Activated CD4-positive, alpha-beta T cell treated with anti-CD3 and anti-CD28 coated beads, Interleukin-2, amount 10 ng/mL, durations not matched to agents 7 days and 5 days (primary cell): ENCODE data around the gene EIF1. TPM values are rescaled to one million over a fixed set of nuclear protein-coding genes. Genes with fewer than 3 reads are reported as not detected.
"Not testable (repeated sequence)": the region's sequence is repeated elsewhere in the genome, so short reads cannot be mapped to it uniquely, and the experiment has no call there.

ENCODE experiments used
- CTCF ChIA-PET: fragments of 350-600 bp; sonication (Branson Sonifier 250); formaldehyde crosslinking; loops from one replicate; lab custom pipeline; 2021; ENCODE audit warnings: antibody characterized with exemption; lab: Charles Lee
- POLR2A ChIA-PET: fragments of 350-600 bp; sonication (Branson Sonifier 250); formaldehyde crosslinking; loops from one replicate; lab custom pipeline; 2021; ENCODE audit warnings: antibody characterized with exemption; lab: Charles Lee
- DNase-seq: peaks from one replicate; pipeline ENCODE4 v3.0.0-alpha.2; 2020
- H3K27ac Mint-ChIP-seq: one replicate; pipeline ENCODE4 v1.8.0; 2021; ENCODE audit warnings: mild to moderate bottlenecking, moderate library complexity, mixed read lengths
- H3K27me3 Mint-ChIP-seq: one replicate; pipeline ENCODE4 v1.8.0; 2021; ENCODE audit warnings: mixed read lengths
- H3K36me3 Mint-ChIP-seq: one replicate; pipeline ENCODE4 v1.8.0; 2021; ENCODE audit warnings: low read depth, mixed read lengths
- H3K4me1 Mint-ChIP-seq: one replicate; pipeline ENCODE4 v1.8.0; 2021; ENCODE audit warnings: mixed read lengths
- H3K4me3 Mint-ChIP-seq: one replicate; pipeline ENCODE4 v1.8.0; 2021; ENCODE audit warnings: mild to moderate bottlenecking, moderate library complexity, mixed read lengths
- H3K9me3 Mint-ChIP-seq: one replicate; pipeline ENCODE4 v1.8.0; 2021; ENCODE audit warnings: mixed read lengths
- total RNA-seq, 2 experiments: library from RNA; stranded (reverse); gene quantifications; one replicate each; pipeline ENCODE4 v1.2.3, GENCODE V29; 2021

Gene EIF1
- total RNA-seq, 2 experiments from 2014 or later = 605 to 645 TPM

DNA sequence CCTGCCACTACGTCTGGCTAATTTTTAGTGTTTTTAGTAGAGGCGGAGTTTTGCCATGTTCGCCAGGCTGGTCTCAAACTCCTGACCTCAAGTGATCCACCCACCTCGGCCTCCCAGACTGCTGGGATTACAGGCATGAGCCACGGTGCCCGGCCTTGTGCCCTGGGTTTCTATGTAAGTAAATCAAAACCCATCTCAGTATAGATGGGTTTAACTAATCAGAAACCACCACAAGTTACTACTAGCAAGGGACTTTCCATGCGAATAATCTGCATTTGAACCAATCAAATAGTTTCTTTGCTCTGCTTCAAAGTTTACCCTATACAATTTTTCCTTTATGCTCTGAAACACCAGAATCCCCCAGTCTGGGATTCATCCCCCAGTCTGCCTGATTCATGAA lies 16.5 kb upstream of the EIF1 start:
- POLR2A ChIA-PET = no interaction called here
- DNase-seq = no peak
- Mint-ChIP-seq H3K27ac (no peak overlapping the region), H3K9me3 (no peaks in the 10 kb centered on the region), H3K36me3 (no peaks in the 10 kb centered on the region), H3K27me3 (no peaks in the 10 kb centered on the region), H3K4me1 (peaks cover 46% of the 10 kb centered on the region), H3K4me3 (no peak overlapping the region)
- CTCF ChIA-PET = interaction anchor here (0.6 to 3.2 kb wide), 2 partner anchors 10 to 403 kb away, joined by 3 to 17 read pairs; no protein-coding TSS in a partner anchor

GRCh38 chr17:41675157-41676057 lies 13.3 kb upstream of the EIF1 start:
- H3K36me3 Mint-ChIP-seq, H3K4me3 Mint-ChIP-seq, DNase-seq, H3K27ac Mint-ChIP-seq, POLR2A ChIA-PET, H3K27me3 Mint-ChIP-seq, H3K9me3 Mint-ChIP-seq: not testable (repeated sequence)
- CTCF ChIA-PET = interaction anchor here (10.7 kb wide), 1 partner anchor 10 kb away, joined by 137 read pairs; no protein-coding TSS in a partner anchor
- H3K4me1 Mint-ChIP-seq = peaks cover 56% of the 10 kb centered on the region

DNA sequence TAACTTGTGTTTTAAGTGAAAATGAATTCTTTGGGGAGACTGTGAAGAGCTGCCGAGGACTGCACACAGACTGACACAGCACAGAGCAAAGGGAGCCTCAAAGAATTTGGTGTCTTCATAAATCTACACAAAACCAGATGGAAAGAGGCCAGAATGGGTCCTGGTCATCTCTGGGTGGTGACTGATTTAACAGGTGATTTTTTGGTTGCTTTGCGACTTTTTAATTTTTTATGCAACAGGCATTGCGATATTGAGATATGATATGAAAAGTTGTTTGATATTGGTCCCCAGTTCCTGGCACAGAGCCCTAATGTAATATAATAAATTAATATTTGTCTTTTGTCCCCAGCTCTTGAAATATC lies 12.6 kb upstream of the EIF1 start:
- H3K27me3 Mint-ChIP-seq = no peaks in the 10 kb centered on the region
- ChIA-PET POLR2A (no interaction called here), CTCF (interaction anchor here (10.7 kb wide), 1 partner anchor 11 kb away, joined by 137 read pairs; no protein-coding TSS in a partner anchor)
- DNase-seq = no peak
- peaks cover 5% of the 10 kb centered on the region for H3K9me3 Mint-ChIP-seq
- H3K4me1 Mint-ChIP-seq = peaks cover 59% of the 10 kb centered on the region
- H3K4me3 Mint-ChIP-seq = no peak overlapping the region
- peaks cover 7% of the 10 kb centered on the region for H3K36me3 Mint-ChIP-seq
- no peak overlapping the region for H3K27ac Mint-ChIP-seq

- Mint-ChIP-seq H3K9me3 (peaks cover 5% of the 10 kb centered on the region), H3K4me3 (peak overlapping the region; percentile 77), H3K36me3 (peaks cover 7% of the 10 kb centered on the region), H3K27me3 (no peaks in the 10 kb centered on the region), H3K27ac (peak overlapping the region; percentile 96), H3K4me1 (peaks cover 58% of the 10 kb centered on the region)
- DNase-seq = no peak
- ChIA-PET POLR2A (interaction anchor here (0.6 to 3.4 kb wide), 3 partner anchors 12 to 161 kb away, joined by 3 to 86 read pairs (median 4); partner anchors contain the start of gene EIF1), CTCF (interaction anchor here (0.7 to 10.7 kb wide), 6 partner anchors 11 to 130 kb away, joined by 3 to 137 read pairs (median 8); partner anchors contain the start of gene EIF1)
Measured at GRCh38 chr17:41678411-41678906, 10.2 kb upstream of the EIF1 start.

DNA sequence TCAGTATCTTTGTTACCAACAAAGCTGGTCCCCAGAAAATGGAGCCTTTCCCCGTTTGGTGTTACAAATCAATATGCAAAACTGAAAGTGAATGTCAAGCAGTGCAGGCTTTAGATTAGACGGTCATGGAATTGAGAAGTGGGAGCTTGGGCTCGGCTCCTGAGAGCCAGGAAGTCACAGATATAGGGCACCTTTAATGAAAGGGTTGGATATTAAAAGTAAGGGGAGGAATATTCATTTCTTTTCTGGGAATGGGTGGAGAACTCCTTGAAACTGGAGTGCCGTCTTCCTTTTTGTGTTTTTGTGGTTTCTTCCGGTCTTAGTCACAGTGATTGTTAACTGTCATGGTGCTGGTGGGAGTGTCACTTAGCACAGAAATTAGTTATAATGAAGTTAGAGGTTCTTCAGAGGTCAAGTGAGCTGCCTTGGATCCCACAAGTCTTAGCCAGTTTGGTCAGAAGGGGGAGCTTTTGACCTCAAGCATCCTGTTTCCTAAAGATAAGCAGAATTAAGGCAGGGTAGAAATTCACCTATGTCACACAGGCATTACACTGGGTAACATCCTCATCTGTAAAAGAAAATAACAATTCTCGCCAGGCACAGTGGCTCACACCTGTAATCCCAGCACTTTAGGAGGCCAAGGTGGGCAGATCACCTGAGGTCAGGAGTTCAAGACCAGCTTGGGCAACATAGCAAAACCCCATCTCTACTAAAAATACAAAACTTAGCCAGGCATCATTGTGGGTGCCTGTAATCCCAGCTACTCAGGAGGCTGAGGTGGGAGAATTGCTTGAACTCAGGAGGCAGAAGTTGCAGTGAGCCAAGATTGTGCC lies 9.6 kb upstream of the EIF1 start:
- peaks cover 5% of the 10 kb centered on the region for H3K9me3 Mint-ChIP-seq
- H3K4me3 Mint-ChIP-seq = peak overlapping the region; percentile 77
- no peaks in the 10 kb centered on the region for H3K27me3 Mint-ChIP-seq
- DNase-seq = peak; percentile 88
- CTCF ChIA-PET = interaction anchor here (0.7 to 10.7 kb wide), 6 partner anchors 11 to 130 kb away, joined by 3 to 137 read pairs (median 8); partner anchors contain the start of gene EIF1
- H3K4me1 Mint-ChIP-seq = peaks cover 58% of the 10 kb centered on the region
- peak overlapping the region; percentile 96 for H3K27ac Mint-ChIP-seq
- H3K36me3 Mint-ChIP-seq = peaks cover 7% of the 10 kb centered on the region
- POLR2A ChIA-PET = interaction anchor here (0.6 to 3.4 kb wide), 3 partner anchors 11 to 161 kb away, joined by 3 to 86 read pairs (median 4); partner anchors contain the start of gene EIF1

DNA sequence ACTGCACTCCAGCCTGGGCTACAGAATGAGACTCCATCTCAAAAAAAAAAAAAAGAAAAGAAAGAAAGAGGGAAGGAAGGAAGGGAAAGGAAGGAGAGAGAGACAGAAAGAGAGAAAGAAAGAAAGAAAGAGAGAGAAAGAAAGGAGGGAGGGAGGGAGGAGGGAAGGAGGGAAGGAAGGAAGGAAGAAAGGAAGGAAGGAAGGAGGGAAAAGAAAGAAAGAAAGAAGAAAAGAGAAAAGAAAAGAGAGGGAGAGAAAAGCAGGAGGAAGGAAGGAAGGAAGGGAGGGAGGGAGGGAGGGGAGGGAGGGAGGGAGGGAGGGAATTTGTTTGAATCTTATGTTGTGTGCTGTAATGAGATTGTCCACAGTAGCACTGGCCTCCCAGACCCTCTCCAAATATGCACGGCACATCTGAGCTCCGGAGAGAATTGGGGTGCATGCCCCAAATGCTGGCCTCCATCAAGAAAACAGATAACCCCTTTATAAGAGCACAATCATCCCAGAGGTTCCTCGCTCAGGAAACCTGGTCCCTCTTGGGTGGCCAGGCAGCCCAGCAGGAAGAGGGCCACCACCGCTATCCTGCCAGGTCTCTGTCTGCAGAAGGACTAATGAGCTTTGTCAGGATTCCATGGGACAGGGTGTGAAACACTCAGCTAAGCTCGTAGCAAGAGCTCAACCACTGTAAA lies 8.8 kb upstream of the EIF1 start:
- Mint-ChIP-seq H3K27ac (peak overlapping the region; percentile 96), H3K4me3 (peak overlapping the region; percentile 77), H3K36me3 (peaks cover 7% of the 10 kb centered on the region), H3K9me3 (peaks cover 5% of the 10 kb centered on the region), H3K4me1 (peaks cover 56% of the 10 kb centered on the region), H3K27me3 (no peaks in the 10 kb centered on the region)
- ChIA-PET POLR2A (interaction anchor here (0.5 to 3.4 kb wide), 2 partner anchors 10 to 241 kb away, joined by 4 to 86 read pairs; partner anchors contain the start of gene EIF1), CTCF (interaction anchor here (0.6 to 10.7 kb wide), 5 partner anchors 10 to 684 kb away, joined by 4 to 137 read pairs (median 6); partner anchors contain the start of gene EIF1)
- DNase-seq = no peak

GRCh38 chr17:41680426-41681040 lies 8.2 kb upstream of the EIF1 start:
- H3K4me1 Mint-ChIP-seq = peaks cover 54% of the 10 kb centered on the region
- DNase-seq = no peak
- H3K27ac Mint-ChIP-seq = peak overlapping the region; percentile 76
- H3K27me3 Mint-ChIP-seq = no peaks in the 10 kb centered on the region
- H3K9me3 Mint-ChIP-seq = peaks cover 5% of the 10 kb centered on the region
- ChIA-PET CTCF (interaction anchor here (0.6 to 10.7 kb wide), 4 partner anchors 9 to 685 kb away, joined by 4 to 137 read pairs (median 30); partner anchors contain the start of gene EIF1), POLR2A (interaction anchor here (3.4 kb wide), 1 partner anchor 10 kb away, joined by 86 read pairs; the partner anchor contains the start of gene EIF1)
- peaks cover 7% of the 10 kb centered on the region for H3K36me3 Mint-ChIP-seq
- no peak overlapping the region for H3K4me3 Mint-ChIP-seq

DNA sequence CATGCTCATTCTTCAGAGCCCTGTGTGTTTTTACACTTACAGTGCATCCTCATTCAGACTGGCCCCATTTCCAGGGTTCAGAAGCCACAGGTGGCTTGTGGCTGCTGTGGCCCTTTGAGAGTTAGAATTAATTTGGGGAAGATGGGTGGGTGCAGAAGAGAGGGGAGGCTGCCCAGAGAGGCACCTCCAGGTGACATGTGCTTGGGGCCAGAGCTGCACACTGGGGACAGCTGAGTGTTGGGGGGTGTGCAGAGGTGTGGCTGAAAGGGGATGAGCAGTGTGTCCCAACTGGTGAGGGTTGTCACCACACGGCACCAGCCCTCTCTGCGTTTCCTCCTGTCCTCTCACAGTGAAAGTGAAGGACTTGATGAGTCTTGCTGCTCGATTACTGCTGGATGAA lies 6.9 kb upstream of the EIF1 start:
- POLR2A ChIA-PET = no interaction called here
- Mint-ChIP-seq H3K27ac (peak overlapping the region; percentile 63), H3K27me3 (no peaks in the 10 kb centered on the region), H3K9me3 (peaks cover 5% of the 10 kb centered on the region), H3K4me3 (no peak overlapping the region), H3K4me1 (peaks cover 46% of the 10 kb centered on the region), H3K36me3 (peaks cover 7% of the 10 kb centered on the region)
- CTCF ChIA-PET = interaction anchor here (10.7 kb wide), 1 partner anchor 16 kb away, joined by 137 read pairs; no protein-coding TSS in a partner anchor
- no peak for DNase-seq

DNA sequence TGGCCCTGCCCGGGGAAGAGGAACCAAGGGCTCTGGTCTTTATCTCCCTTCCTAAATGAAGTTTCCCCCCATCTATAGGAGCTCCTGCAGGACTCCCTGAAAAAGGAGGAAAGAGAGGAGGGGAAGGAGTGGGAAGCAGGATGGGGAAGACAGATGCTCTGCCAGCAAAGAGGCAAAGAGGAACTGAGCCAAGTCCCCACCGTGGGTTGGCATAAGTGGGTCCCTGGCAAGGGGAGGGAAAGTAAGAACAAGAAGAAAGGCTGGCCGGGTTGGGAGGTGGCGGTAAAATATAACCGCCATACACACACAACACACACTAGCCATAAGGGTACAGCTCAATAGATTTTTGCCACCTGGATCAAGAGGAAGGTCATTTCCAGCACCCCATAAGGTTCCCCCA lies 6.1 kb upstream of the EIF1 start:
- Mint-ChIP-seq H3K27ac (no peak overlapping the region), H3K9me3 (peaks cover 5% of the 10 kb centered on the region)
- POLR2A ChIA-PET = no interaction called here

DNA sequence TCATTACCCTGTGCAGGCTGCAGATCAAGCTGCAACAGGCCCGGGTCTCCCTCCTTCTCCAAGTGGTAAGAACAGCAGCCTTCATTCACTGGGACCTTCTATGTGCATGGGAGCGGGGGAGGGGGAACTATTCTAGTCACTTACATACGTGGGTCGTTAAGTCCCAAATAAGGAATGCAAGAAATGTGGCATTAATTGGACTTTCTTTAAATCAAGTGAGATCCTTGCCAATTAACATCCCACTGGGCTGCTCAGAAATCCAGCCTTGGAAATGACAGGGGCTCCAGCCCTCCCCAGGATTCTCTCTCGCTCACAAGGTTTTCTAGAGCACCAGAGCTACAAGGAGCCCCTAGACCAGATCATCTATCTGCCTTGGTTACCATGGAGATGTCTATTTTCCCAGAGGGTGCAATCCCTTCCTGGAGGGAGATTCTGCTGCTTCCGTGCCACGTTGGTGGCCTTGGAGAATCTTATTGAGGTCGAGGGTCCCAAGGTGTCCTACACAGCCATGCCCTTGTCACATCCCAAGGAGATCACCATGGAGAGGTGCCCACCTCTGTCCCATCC lies 5.2 kb upstream of the EIF1 start:
- no peaks in the 10 kb centered on the region for H3K27me3 Mint-ChIP-seq
- peaks cover under 1% of the 10 kb centered on the region for H3K9me3 Mint-ChIP-seq
- no peak for DNase-seq
- peaks cover 2% of the 10 kb centered on the region for H3K36me3 Mint-ChIP-seq
- ChIA-PET POLR2A (no interaction called here), CTCF (interaction anchor here (10.7 kb wide), 1 partner anchor 18 kb away, joined by 137 read pairs; no protein-coding TSS in a partner anchor)
- no peak overlapping the region for H3K4me3 Mint-ChIP-seq
- peaks cover 40% of the 10 kb centered on the region for H3K4me1 Mint-ChIP-seq
- no peak overlapping the region for H3K27ac Mint-ChIP-seq

More for the DNA sequence above, 6.1 kb upstream of the EIF1 start:
- Mint-ChIP-seq H3K27me3 (no peaks in the 10 kb centered on the region), H3K4me3 (no peak overlapping the region), H3K4me1 (peaks cover 42% of the 10 kb centered on the region), H3K36me3 (peaks cover 7% of the 10 kb centered on the region)
- DNase-seq = no peak
- CTCF ChIA-PET = interaction anchor here (10.7 kb wide), 1 partner anchor 17 kb away, joined by 137 read pairs; no protein-coding TSS in a partner anchor

GRCh38 chr17:41684035-41684434 lies 4.7 kb upstream of the EIF1 start:
- DNase-seq = no peak
- POLR2A ChIA-PET = no interaction called here
- CTCF ChIA-PET = interaction anchor here (1.4 to 10.7 kb wide), 2 partner anchors 19 to 35 kb away, joined by 6 to 137 read pairs; no protein-coding TSS in a partner anchor
- Mint-ChIP-seq H3K4me1 (peaks cover 35% of the 10 kb centered on the region), H3K9me3 (no peaks in the 10 kb centered on the region), H3K27me3 (no peaks in the 10 kb centered on the region), H3K27ac (no peak overlapping the region), H3K4me3 (no peak overlapping the region), H3K36me3 (peaks cover 3% of the 10 kb centered on the region)
